Measurements from ENCODE around the gene PF4V1. TPM values are rescaled to one million over a fixed set of nuclear protein-coding genes. Genes with fewer than 3 reads are reported as not detected.

Gene PF4V1
- total RNA-seq, 2 experiments from 2014 or later = not detected

- no peak for ATAC-seq (ENCODE audit: low read depth)
- Mint-ChIP-seq H3K9me3 (no peaks in the 10 kb centered on the region), H3K4me3 (peak within 1 kb of the TSS; percentile 39), H3K27me3 (peaks cover 17% of the 10 kb centered on the region), H3K36me3 (no peaks in the 10 kb centered on the region), H3K27ac (no peak within 1 kb of the TSS), H3K4me1 (no peaks in the 10 kb centered on the region)
- POLR2A ChIA-PET = no interaction called here
- DNase-seq = no peak
Observed at GRCh38 chr4:73836373-73837279, 16.5 kb upstream of the PF4V1 start, which contains the start of gene CXCL6. TSS of gene CXCL6 (plus strand) at chr4:73836678. CDS start at chr4:73836751, 73 bp downstream.

DNA sequence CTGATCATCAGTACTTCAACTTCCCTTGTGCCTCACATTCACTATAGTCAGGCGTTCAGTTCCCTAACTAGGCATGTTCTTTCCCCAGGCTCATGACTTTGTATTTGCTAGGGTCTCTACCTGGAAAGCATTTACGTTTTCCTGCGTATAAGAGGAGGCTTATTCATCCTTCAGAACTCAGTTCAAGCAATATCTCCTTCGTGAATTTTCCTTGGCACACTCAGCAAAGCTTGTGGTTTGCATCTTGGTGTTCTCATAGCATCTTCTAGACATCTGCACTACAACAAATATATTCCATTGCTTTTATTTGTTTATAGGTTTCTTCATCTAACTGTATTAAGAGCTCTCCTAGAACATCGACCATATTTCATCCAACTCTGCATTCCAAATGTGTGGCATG is 14.0 kb upstream of the PF4V1 start:
- Mint-ChIP-seq H3K36me3 (no peaks in the 10 kb centered on the region), H3K27ac (no peak overlapping the region), H3K4me3 (no peak overlapping the region), H3K4me1 (no peaks in the 10 kb centered on the region), H3K27me3 (peaks cover 17% of the 10 kb centered on the region), H3K9me3 (no peaks in the 10 kb centered on the region)
- DNase-seq (no peak), ATAC-seq (ENCODE audit: low read depth) (no peak)
- POLR2A ChIA-PET = no interaction called here

DNA sequence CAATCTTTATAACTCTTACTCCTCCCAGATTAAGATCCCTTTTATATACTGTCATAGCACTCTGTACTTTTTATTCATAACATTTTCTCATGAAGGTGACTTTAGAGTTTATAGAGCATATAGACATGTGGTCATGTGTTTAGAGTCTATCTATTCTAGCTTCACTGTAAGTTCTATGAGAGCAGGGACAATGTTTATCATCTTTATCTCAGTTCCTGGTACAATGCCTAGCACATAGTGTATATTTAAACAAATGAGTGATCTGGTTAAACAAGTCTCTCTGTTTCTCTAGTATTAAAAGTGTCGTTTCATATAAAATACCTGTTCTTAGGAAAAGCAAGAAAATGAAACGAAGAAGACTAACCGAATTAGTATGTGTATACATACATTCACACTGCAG is 13.4 kb upstream of the PF4V1 start:
- H3K27me3 Mint-ChIP-seq = peaks cover 17% of the 10 kb centered on the region
- POLR2A ChIA-PET = no interaction called here
- no peak for DNase-seq
- H3K36me3 Mint-ChIP-seq = no peaks in the 10 kb centered on the region
- H3K9me3 Mint-ChIP-seq = no peaks in the 10 kb centered on the region
- no peak overlapping the region for H3K4me3 Mint-ChIP-seq
- H3K4me1 Mint-ChIP-seq = no peaks in the 10 kb centered on the region
- ATAC-seq (ENCODE audit: low read depth) = no peak
- no peak overlapping the region for H3K27ac Mint-ChIP-seq

GRCh38 chr4:73841243-73841925 is 11.7 kb upstream of the PF4V1 start:
- H3K27me3 Mint-ChIP-seq = peaks cover 14% of the 10 kb centered on the region
- DNase-seq (no peak), ATAC-seq (ENCODE audit: low read depth) (no peak)
- no peak overlapping the region for H3K4me3 Mint-ChIP-seq
- H3K4me1 Mint-ChIP-seq = no peaks in the 10 kb centered on the region
- no peaks in the 10 kb centered on the region for H3K36me3 Mint-ChIP-seq
- H3K27ac Mint-ChIP-seq = no peak overlapping the region
- no peaks in the 10 kb centered on the region for H3K9me3 Mint-ChIP-seq
- POLR2A ChIA-PET = no interaction called here

- no peak overlapping the region for H3K4me3 Mint-ChIP-seq
- H3K27me3 Mint-ChIP-seq = peaks cover 3% of the 10 kb centered on the region
- POLR2A ChIA-PET = no interaction called here
- no peaks in the 10 kb centered on the region for H3K36me3 Mint-ChIP-seq
- H3K9me3 Mint-ChIP-seq = no peaks in the 10 kb centered on the region
- no peak overlapping the region for H3K27ac Mint-ChIP-seq
- ATAC-seq (ENCODE audit: low read depth) (no peak), DNase-seq (no peak)
- no peaks in the 10 kb centered on the region for H3K4me1 Mint-ChIP-seq
Observed at GRCh38 chr4:73842696-73843095, 10.4 kb upstream of the PF4V1 start.

DNA sequence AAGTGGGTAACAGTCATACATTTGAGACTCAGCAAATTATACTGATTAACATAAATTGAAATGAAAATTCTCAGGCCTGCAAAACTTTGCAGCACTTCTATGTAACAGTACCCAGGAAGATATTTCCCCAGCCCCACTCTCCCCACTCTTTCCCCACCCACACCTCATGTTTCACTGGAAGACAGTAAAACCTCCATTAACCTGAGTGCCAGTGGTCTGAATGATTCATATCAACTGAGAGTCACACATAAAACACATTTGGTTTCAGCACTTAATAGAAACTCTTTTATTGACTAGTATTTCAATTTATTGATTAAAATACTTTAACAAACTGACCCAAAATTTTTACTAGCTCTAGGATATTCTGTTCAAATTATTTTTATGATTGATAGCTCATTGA is 9.7 kb upstream of the PF4V1 start:
- H3K27ac Mint-ChIP-seq = no peak overlapping the region
- no peaks in the 10 kb centered on the region for H3K9me3 Mint-ChIP-seq
- no peak overlapping the region for H3K4me3 Mint-ChIP-seq
- H3K27me3 Mint-ChIP-seq = peaks cover 3% of the 10 kb centered on the region
- ATAC-seq (ENCODE audit: low read depth) = no peak
- no peaks in the 10 kb centered on the region for H3K4me1 Mint-ChIP-seq
- H3K36me3 Mint-ChIP-seq = no peaks in the 10 kb centered on the region
- DNase-seq = no peak
- POLR2A ChIA-PET = no interaction called here

GRCh38 chr4:73844345-73844744 is 8.8 kb upstream of the PF4V1 start:
- H3K27me3 Mint-ChIP-seq = peaks cover 3% of the 10 kb centered on the region
- no peaks in the 10 kb centered on the region for H3K36me3 Mint-ChIP-seq
- POLR2A ChIA-PET = no interaction called here
- ATAC-seq (ENCODE audit: low read depth) (no peak), DNase-seq (no peak)
- H3K4me1 Mint-ChIP-seq = no peaks in the 10 kb centered on the region
- no peak overlapping the region for H3K4me3 Mint-ChIP-seq
- no peak overlapping the region for H3K27ac Mint-ChIP-seq
- no peaks in the 10 kb centered on the region for H3K9me3 Mint-ChIP-seq

DNA sequence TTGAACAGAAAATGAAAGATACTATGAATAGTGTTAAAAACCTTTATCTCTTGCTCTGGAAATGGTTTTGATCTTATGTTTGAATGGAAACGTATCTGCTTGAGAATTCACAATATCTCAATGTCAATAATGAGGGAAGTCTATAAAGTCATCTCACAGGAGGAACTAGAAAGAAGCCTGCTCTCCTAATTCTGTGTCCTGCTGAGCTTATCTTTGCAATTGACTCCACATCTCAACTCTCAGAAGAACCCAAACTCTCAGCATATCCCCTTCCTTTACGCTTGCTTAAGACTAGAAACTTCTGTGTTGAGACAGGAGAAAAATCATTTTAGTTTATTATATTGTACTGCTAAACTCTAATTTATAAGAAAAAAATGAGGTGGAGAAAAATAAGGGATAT is 8.3 kb upstream of the PF4V1 start:
- peaks cover 3% of the 10 kb centered on the region for H3K27me3 Mint-ChIP-seq
- ATAC-seq (ENCODE audit: low read depth) = no peak
- POLR2A ChIA-PET = no interaction called here
- H3K36me3 Mint-ChIP-seq = no peaks in the 10 kb centered on the region
- no peaks in the 10 kb centered on the region for H3K9me3 Mint-ChIP-seq
- DNase-seq = no peak
- no peak overlapping the region for H3K4me3 Mint-ChIP-seq
- H3K27ac Mint-ChIP-seq = no peak overlapping the region
- H3K4me1 Mint-ChIP-seq = no peaks in the 10 kb centered on the region

DNA sequence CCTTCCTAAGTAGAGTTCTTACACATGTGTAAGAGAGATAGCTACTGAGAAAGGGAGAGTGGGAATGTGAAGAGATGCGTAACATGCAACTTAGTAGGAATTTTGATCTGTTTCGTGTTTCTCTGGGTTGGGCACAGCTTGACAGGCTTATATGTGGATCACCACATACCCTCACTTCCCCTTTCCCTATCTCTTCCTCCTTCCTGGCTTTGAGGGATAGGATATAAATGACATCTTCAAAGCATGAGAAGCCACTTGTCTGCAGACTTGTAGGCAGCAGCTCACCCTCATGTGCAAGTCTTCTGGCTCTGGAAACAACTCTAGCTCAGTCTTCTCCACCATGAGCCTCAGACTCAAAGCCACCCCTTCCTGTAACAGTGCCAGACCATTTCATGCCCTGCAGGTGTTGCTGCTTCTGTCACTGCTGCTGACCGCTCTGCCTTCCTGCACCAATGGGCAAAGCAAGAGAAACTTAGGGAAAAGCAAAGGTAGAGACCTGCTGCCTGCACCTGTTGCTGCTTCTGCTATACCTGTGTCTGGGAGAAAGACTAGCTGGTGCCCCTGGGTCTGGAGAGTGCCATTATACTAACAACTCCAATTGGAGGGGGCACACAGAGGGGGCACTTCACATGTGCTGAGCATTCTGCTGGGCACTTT is 5.4 kb upstream of the PF4V1 start:
- H3K27ac Mint-ChIP-seq = no peak overlapping the region
- H3K27me3 Mint-ChIP-seq = no peaks in the 10 kb centered on the region
- POLR2A ChIA-PET = no interaction called here
- H3K36me3 Mint-ChIP-seq = no peaks in the 10 kb centered on the region
- DNase-seq (no peak), ATAC-seq (ENCODE audit: low read depth) (no peak)
- no peaks in the 10 kb centered on the region for H3K9me3 Mint-ChIP-seq
- H3K4me3 Mint-ChIP-seq = no peak overlapping the region
- H3K4me1 Mint-ChIP-seq = no peaks in the 10 kb centered on the region

- no peaks in the 10 kb centered on the region for H3K4me1 Mint-ChIP-seq
- no peak overlapping the region for H3K27ac Mint-ChIP-seq
- H3K36me3 Mint-ChIP-seq = no peaks in the 10 kb centered on the region
- no peaks in the 10 kb centered on the region for H3K9me3 Mint-ChIP-seq
- DNase-seq (no peak), ATAC-seq (ENCODE audit: low read depth) (no peak)
- no peak overlapping the region for H3K4me3 Mint-ChIP-seq
- H3K27me3 Mint-ChIP-seq = no peaks in the 10 kb centered on the region
- POLR2A ChIA-PET = no interaction called here
Observed at GRCh38 chr4:73848183-73848777, 4.8 kb upstream of the PF4V1 start.

GRCh38 chr4:73850261-73850970 is 2.7 kb upstream of the PF4V1 start:
- H3K4me3 Mint-ChIP-seq = no peak overlapping the region
- H3K9me3 Mint-ChIP-seq = no peaks in the 10 kb centered on the region
- DNase-seq (no peak), ATAC-seq (ENCODE audit: low read depth) (no peak)
- no peak overlapping the region for H3K27ac Mint-ChIP-seq
- no peaks in the 10 kb centered on the region for H3K4me1 Mint-ChIP-seq
- POLR2A ChIA-PET = no interaction called here
- peaks cover 6% of the 10 kb centered on the region for H3K27me3 Mint-ChIP-seq
- H3K36me3 Mint-ChIP-seq = no peaks in the 10 kb centered on the region

DNA sequence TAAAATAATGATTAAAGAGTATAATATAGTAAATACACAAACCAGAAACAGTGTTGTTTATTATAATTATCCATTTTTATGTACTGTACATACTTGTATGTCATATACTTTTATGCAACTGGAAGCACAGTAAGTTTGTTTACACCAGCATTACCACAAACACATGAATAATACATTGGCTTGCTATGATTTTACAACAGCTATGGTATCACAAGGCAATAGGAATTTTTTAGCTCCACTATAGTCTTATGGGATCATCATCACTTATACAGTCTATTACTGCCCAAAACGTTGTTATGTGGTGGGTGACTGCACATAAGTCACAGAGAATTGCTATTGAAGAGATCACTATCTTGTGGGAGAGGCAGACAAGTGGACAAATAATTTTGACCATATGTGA is 1.8 kb upstream of the PF4V1 start:
- H3K36me3 Mint-ChIP-seq = no peaks in the 10 kb centered on the region
- POLR2A ChIA-PET = no interaction called here
- H3K4me1 Mint-ChIP-seq = no peaks in the 10 kb centered on the region
- peaks cover 6% of the 10 kb centered on the region for H3K27me3 Mint-ChIP-seq
- H3K4me3 Mint-ChIP-seq = no peak overlapping the region
- no peak overlapping the region for H3K27ac Mint-ChIP-seq
- ATAC-seq (ENCODE audit: low read depth) (no peak), DNase-seq (no peak)
- no peaks in the 10 kb centered on the region for H3K9me3 Mint-ChIP-seq

DNA sequence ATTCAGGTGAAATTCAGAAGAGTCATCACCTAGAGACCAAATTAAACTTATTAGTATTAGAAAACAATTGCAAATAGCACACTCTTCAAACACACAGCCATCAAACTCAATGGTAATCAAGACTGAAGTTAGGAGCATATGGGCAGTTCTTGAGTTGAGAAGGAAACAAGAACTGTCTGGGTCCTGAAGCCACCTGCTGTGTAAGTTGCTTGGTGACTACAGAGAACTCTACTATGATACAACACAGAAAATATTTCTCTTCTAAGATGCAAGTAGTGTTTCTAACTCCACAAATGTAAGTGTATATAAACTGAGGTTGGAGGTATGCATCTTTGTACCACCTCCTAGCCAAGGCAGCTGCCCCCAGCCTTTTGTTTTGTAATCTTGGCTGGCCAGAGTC is 325 bp upstream of the PF4V1 start:
- DNase-seq (no peak), ATAC-seq (ENCODE audit: low read depth) (no peak)
- Mint-ChIP-seq H3K4me3 (no peak overlapping the region), H3K36me3 (no peaks in the 10 kb centered on the region), H3K27me3 (peaks cover 6% of the 10 kb centered on the region), H3K9me3 (no peaks in the 10 kb centered on the region), H3K4me1 (no peaks in the 10 kb centered on the region), H3K27ac (no peak overlapping the region)
- POLR2A ChIA-PET = no interaction called here

Measured in activated naive CD8-positive, alpha-beta T cell treated with anti-CD3 and anti-CD28 coated beads, Interleukin-2, amount 10 ng/mL, durations not matched to agents 7 days and 5 days (primary cell).